ENCODE results near the gene ANKZF1. TPM values are rescaled to one million over a fixed set of nuclear protein-coding genes. Genes with fewer than 3 reads are reported as not detected.

Gene ANKZF1
- total and polyA plus RNA-seq, 2 of the 8 experiments (the other 6 are each of a cell fraction or from before 2014, with no cell fraction given), result 32.5 to 50.1 TPM

GRCh38 chr2:219248845-219249202 is 19.2 kb downstream of the ANKZF1 start:
- H4K8ac ChIP-seq (ENCODE audit: extremely low read depth, insufficient read depth, low read length), result no peak overlapping the region
- DNase-seq (ENCODE audit: low read depth in 1 of 2, low spot score in 2 of 2), result no peak
- peaks cover 0 to 20% (median 11%) of the 10 kb centered on the region in 4 experiments; a peak in 5 of 7 replicates for H3K27me3 ChIP-seq (replicated peaks in 1 of 4; ENCODE audit: control insufficient read depth in 3 of 4, extremely low read depth in 1 of 4, insufficient read depth in 3 of 4, low read length in 3 of 4)
- H2AFZ ChIP-seq (ENCODE audit: low read length), result no peak overlapping the region
- H3K36me3 ChIP-seq (ENCODE audit: control insufficient read depth in 2 of 4, insufficient read depth in 4 of 4, low read length in 3 of 4), result peaks cover 0 to 9% (median 5%) of the 10 kb centered on the region in 4 experiments; a peak in 5 of 8 replicates
- FAIRE-seq, result no peak
- 79% methylated on average over 2 of the region's 2 CpGs; no CpG with 5 or more reads in 1 of the 2 experiments for WGBS, 2 experiments (ENCODE audit: extremely low coverage in 1 of 2, insufficient coverage in 1 of 2, insufficient read length in 1 of 2, insufficient replicate concordance in 2 of 2, low coverage in 1 of 2, low lambda C conversion rate in 2 of 2, missing lambda C conversion rate in 1 of 2)
- H2BK15ac ChIP-seq (ENCODE audit: low read length), result no peak overlapping the region
- no peak overlapping the region for H3K4ac ChIP-seq (replicated peaks; ENCODE audit: insufficient read length, low read depth, low read length)
- no peak overlapping the region for H2BK12ac ChIP-seq (ENCODE audit: low read depth, low read length)
- no peak overlapping the region for H4K5ac ChIP-seq (ENCODE audit: insufficient read length, low read depth, low read length)
- no peak overlapping the region for H2BK5ac ChIP-seq (ENCODE audit: low read depth, low read length)
- POLR2A ChIA-PET (ENCODE audit: partially characterized antibody), result interaction anchor here (0.7 to 14.9 kb wide), 12 partner anchors 10 to 269 kb away, joined by 3 to 190 read pairs (median 4); partner anchors contain the start of genes ABCB6, ANKZF1, ATG9A and DNAJB2
- H3K79me1 ChIP-seq (ENCODE audit: low read depth, low read length), result peaks cover 8% of the 10 kb centered on the region; the same call in 1 of the 2 replicates
- H3K23me2 ChIP-seq (ENCODE audit: low read depth, low read length), result peaks cover 20% of the 10 kb centered on the region
- H3K4me2 ChIP-seq (ENCODE audit: insufficient read depth in 1 of 2, low read depth in 2 of 2, low read length in 2 of 2), result 0 out of 4 replicates have a peak overlapping the region, but pooled peaks of 1 of the 2 experiments have one; percentile 20
- no peak overlapping the region for H3K18ac ChIP-seq (ENCODE audit: extremely low read depth, low read length)
- H3K9ac ChIP-seq (replicated peaks in 1 of 4; ENCODE audit: extremely low read depth in 1 of 4, low read depth in 3 of 4, low read length in 3 of 4), result no peak overlapping the region
- H3K14ac ChIP-seq (ENCODE audit: insufficient read length), result no peak overlapping the region
- peaks cover 0 to 5% of the 10 kb centered on the region in 2 experiments; a peak in 1 of 4 replicates for H3K79me2 ChIP-seq (ENCODE audit: control insufficient read depth in 1 of 2, insufficient read depth in 2 of 2, low read length in 2 of 2)
- TF ChIP-seq CEBPB (IDR thresholded peaks at IDR 0.05; ENCODE audit: low read depth, low read length) (no peak), MAFK (IDR thresholded peaks at IDR 0.05; ENCODE audit: low read depth, low read length) (no peak), JUN (IDR thresholded peaks at IDR 0.05; ENCODE audit: low read depth, low read length) (no peak), POLR2AphosphoS5 (IDR thresholded peaks at IDR 0.05; ENCODE audit: low read depth, low read length) (0 out of 2 replicates have a peak, but pooled peaks have one; percentile 16)
- CTCF ChIA-PET (ENCODE audit: partially characterized antibody), result interaction anchor here (0.6 to 6.6 kb wide), 18 partner anchors 8 to 243 kb away, joined by 3 to 118 read pairs (median 4); partner anchors contain the start of genes DNAJB2 and ZFAND2B
- no peak overlapping the region for H3K23ac ChIP-seq (ENCODE audit: insufficient read length)
- H4K91ac ChIP-seq (replicated peaks; ENCODE audit: insufficient read length, low read length), result no peak overlapping the region
- no peak overlapping the region for H3K4me3 ChIP-seq (ENCODE audit: extremely low read depth in 1 of 4, insufficient read depth in 2 of 4, low read depth in 3 of 4, low read length in 4 of 4)
- peaks cover 5 to 14% (median 12%) of the 10 kb centered on the region in 4 experiments for H3K4me1 ChIP-seq (replicated peaks in 1 of 4; ENCODE audit: control insufficient read depth in 3 of 4, insufficient read depth in 4 of 4, low read length in 3 of 4)
- no peak overlapping the region for H2AK5ac ChIP-seq (ENCODE audit: low read depth, low read length)
- no peaks in the 10 kb centered on the region for H3K9me3 ChIP-seq (ENCODE audit: insufficient read depth in 2 of 2, low read depth in 1 of 2, low read length in 1 of 2)
- H3K27ac ChIP-seq (ENCODE audit: low read depth, low read length), result no peak overlapping the region
- H2BK20ac ChIP-seq (ENCODE audit: low read length), result no peak overlapping the region
- no peak overlapping the region for H3K56ac ChIP-seq (replicated peaks; ENCODE audit: insufficient read length, low read depth, low read length)
- H2BK120ac ChIP-seq (replicated peaks; ENCODE audit: low read depth, low read length), result no peak overlapping the region
- no peaks in the 10 kb centered on the region for H4K20me1 ChIP-seq (replicated peaks in 1 of 2; ENCODE audit: control insufficient read depth in 1 of 2, insufficient read depth in 2 of 2, low read length in 2 of 2)
